ENCODE measurements around the gene RNLS.

GRCh38 chr10:88280518-88280917 lies 302.6 kb downstream of the RNLS start:
- no peak for TF ChIP-seq CTCF (IDR thresholded peaks at IDR 0.05; ENCODE audit: low read length)
- TF ChIP-seq EZH2 (IDR thresholded peaks at IDR 0.05; ENCODE audit: borderline replicate concordance, low read length) = no peak

All from OCI-LY1 (cell line).